ENCODE measurements around the gene GORASP2. TPM values are rescaled to one million over a fixed set of nuclear protein-coding genes. Genes with fewer than 3 reads are reported as not detected.

The GORASP2 gene
- total and polyA plus RNA-seq, 12 donors, result 25.6 to 201 (median 85.0) TPM

DNA sequence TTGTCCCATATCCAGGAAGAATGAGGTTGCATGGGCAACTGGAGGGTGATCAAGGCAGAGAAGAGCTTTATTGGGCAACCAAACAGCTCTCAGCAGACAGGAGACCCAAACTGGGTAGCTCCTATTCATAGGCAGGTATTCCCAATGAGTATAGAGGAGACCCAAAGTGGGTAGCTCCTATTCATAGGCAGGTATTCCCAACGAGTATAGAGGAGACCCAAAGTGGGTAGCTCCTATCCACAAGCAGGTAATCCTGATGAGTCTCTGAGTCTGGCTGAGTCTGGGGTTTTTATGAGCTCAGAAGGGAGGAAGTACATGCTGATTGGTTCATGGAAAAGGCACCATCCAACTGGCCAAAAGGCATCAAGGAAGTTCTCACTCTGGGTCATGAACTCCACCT lies 5.3 kb upstream of the GORASP2 start:
- WGBS, 4 donors, result 67 to 89% (median 84%) methylated on average over 1 of the region's 1 CpG

DNA sequence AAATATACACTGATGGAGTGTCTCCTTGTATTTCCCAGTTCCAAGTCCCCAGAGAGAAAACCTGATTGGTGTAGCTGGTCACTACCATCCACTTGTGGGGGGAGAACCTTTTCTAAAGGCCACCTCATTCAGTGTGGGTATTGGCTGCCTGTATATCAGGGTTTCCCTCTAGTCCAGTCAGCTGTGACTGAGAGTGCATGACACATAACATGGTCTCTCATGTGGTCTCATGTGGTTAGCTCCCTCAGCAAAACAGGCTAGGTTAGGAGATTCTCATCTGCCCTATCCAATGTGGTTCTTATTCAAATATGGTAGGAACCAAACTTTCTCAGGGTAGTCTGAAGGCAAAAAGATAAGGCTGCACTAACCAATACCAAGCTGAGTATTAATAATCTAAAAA lies 4.1 kb upstream of the GORASP2 start:
- Histone ChIP-seq H3K36me3 (replicated peaks in 1 of 2) (no peaks in the 10 kb centered on the region), H3K4me1 (replicated peaks in 1 of 2) (no peaks in the 10 kb centered on the region), H3K4me3 (no peak overlapping the region), H3K27ac (no peak overlapping the region), H3K27me3 (no peaks in the 10 kb centered on the region), H3K9me3 (replicated peaks in 1 of 3) (no peaks in the 10 kb centered on the region)
- intact Hi-C loops (cut with DNase I), result no loop called here
- DNase-seq, result no peak
- no peak for TF ChIP-seq POLR2A (IDR thresholded peaks at IDR 0.05)
- TF ChIP-seq, protein P1, sequence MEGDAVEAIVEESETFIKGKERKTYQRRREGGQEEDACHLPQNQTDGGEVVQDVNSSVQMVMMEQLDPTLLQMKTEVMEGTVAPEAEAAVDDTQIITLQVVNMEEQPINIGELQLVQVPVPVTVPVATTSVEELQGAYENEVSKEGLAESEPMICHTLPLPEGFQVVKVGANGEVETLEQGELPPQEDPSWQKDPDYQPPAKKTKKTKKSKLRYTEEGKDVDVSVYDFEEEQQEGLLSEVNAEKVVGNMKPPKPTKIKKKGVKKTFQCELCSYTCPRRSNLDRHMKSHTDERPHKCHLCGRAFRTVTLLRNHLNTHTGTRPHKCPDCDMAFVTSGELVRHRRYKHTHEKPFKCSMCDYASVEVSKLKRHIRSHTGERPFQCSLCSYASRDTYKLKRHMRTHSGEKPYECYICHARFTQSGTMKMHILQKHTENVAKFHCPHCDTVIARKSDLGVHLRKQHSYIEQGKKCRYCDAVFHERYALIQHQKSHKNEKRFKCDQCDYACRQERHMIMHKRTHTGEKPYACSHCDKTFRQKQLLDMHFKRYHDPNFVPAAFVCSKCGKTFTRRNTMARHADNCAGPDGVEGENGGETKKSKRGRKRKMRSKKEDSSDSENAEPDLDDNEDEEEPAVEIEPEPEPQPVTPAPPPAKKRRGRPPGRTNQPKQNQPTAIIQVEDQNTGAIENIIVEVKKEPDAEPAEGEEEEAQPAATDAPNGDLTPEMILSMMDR (IDR thresholded peaks at IDR 0.05), result no peak

More for the DNA sequence above, 5.3 kb upstream of the GORASP2 start:
- H3K36me3 ChIP-seq (replicated peaks in 1 of 2), result no peaks in the 10 kb centered on the region
- intact Hi-C loops (cut with DNase I), result no loop called here
- no peaks in the 10 kb centered on the region for H3K27me3 ChIP-seq
- H3K4me1 ChIP-seq (replicated peaks in 1 of 2), result no peaks in the 10 kb centered on the region
- no peak overlapping the region for H3K27ac ChIP-seq
- H3K4me3 ChIP-seq, result no peak overlapping the region
- no peak for TF ChIP-seq POLR2A (IDR thresholded peaks at IDR 0.05)
- TF ChIP-seq, protein P1 (IDR thresholded peaks at IDR 0.05), result no peak
- no peaks in the 10 kb centered on the region for H3K9me3 ChIP-seq (replicated peaks in 1 of 3)
- DNase-seq, result no peak

DNA sequence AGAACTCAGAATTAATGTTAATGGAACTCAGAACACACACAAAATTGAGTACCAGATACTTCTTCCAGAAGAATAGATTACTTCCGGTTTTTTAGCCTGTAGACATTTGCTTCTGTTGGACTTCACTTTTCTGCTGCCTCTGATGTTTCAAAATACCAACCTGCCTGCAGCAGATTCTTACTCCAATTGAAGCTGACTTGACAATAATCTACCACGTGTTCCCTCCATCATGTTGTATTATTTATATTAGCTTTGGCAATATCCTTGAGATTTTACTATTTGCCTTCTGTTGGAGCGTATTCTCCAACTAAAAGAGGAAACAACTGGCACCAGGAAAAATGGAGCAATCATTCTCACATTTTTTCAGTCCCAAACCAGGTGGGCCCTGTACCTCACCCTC lies 3.1 kb upstream of the GORASP2 start:
- no peak for DNase-seq
- WGBS, 4 donors, result 80 to 85% (median 81%) methylated on average over 3 of the region's 3 CpGs
- intact Hi-C loops (cut with DNase I), result no loop called here

DNA sequence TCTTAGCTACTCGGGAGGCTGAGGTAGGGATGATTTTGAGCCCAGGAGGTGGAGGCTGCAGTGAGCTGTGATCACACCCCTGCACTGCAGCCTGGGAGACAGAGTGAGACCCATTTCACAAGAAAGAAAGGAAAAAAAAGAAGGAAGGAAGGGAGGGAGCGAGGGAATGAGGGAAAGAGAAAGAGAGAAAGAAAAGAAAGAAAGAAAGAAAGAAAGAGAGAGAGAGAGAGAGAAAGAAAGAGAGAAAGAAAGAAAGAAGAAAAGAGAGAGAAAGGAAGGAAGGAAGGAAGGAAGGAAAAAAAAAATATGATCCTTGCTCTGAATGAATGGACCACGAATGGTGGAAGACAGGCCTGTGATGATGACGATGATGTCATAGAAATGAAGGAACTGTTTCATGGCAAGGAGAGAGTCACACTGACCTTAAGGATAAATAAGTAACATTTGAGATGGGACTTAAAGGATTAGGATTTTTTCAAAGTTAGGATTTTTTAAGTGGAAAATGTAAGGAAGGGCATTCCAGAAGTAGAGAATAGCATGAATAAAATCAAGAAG lies 2.2 kb upstream of the GORASP2 start:
- no peak for DNase-seq
- no peaks in the 10 kb centered on the region for H3K27me3 ChIP-seq
- H3K4me1 ChIP-seq (replicated peaks in 1 of 2), result peaks cover 15 to 17% of the 10 kb centered on the region in 2 donors
- intact Hi-C loops (cut with DNase I), result no loop called here
- TF ChIP-seq, protein P1 (IDR thresholded peaks at IDR 0.05), result no peak
- no peak overlapping the region for H3K27ac ChIP-seq
- no peak overlapping the region for H3K4me3 ChIP-seq
- WGBS, 4 donors, result 90 to 94% (median 93%) methylated on average over 4 of the region's 4 CpGs
- H3K9me3 ChIP-seq (replicated peaks in 1 of 3), result no peaks in the 10 kb centered on the region
- H3K36me3 ChIP-seq (replicated peaks in 1 of 2), result no peaks in the 10 kb centered on the region

More for the DNA sequence above, 3.1 kb upstream of the GORASP2 start:
- Histone ChIP-seq H3K4me3 (no peak overlapping the region), H3K27ac (no peak overlapping the region), H3K36me3 (replicated peaks in 1 of 2) (no peaks in the 10 kb centered on the region), H3K4me1 (replicated peaks in 1 of 2) (peaks cover 6 to 8% of the 10 kb centered on the region in 2 donors), H3K9me3 (replicated peaks in 1 of 3) (no peaks in the 10 kb centered on the region), H3K27me3 (no peaks in the 10 kb centered on the region)
- TF ChIP-seq POLR2A (IDR thresholded peaks at IDR 0.05), result no peak
- TF ChIP-seq, protein P1 (IDR thresholded peaks at IDR 0.05), result no peak

Data from adrenal gland (tissue), 12 donors.